GM21381 (cell line): ENCODE results near the gene VAT1.
"Not testable (repeated sequence)": the region's sequence is repeated elsewhere in the genome, so short reads cannot be mapped to it uniquely, and the experiment has no call there.

ENCODE experiments used
- ATAC-seq: cut with Tn5 transposase; IDR thresholded peaks from one replicate; pipeline ENCODE4 v1.9.1; 2021; ENCODE audit warnings: mild to moderate bottlenecking, moderate library complexity; ENCODE audit not compliant: unreplicated experiment

VAT1 gene

GRCh38 chr17:42975701-42976100 lies 46.5 kb downstream of the VAT1 start:
- ATAC-seq = not testable (repeated sequence)

- ATAC-seq = no peak
These were observed 46.9 kb downstream of the VAT1 start for GRCh38 chr17:42975265-42975664.

- not testable (repeated sequence) for ATAC-seq
These were observed 48.9 kb downstream of the VAT1 start for GRCh38 chr17:42973323-42973722.

- ATAC-seq = no peak
These were observed 50.6 kb downstream of the VAT1 start for GRCh38 chr17:42971589-42971988.

GRCh38 chr17:42969001-42969581 lies 53.1 kb downstream of the VAT1 start:
- ATAC-seq = no peak

GRCh38 chr17:42967925-42968324 lies 54.3 kb downstream of the VAT1 start:
- no peak for ATAC-seq
